ENCODE data around the gene ZDHHC19. TPM values are rescaled to one million over a fixed set of nuclear protein-coding genes. Genes with fewer than 3 reads are reported as not detected.

The ZDHHC19 gene
- total and polyA plus RNA-seq, 2 donors from 2014 or later, result 0.57 to 0.92 TPM

- Histone ChIP-seq H3K4me3 (ENCODE audit: low read length in 3 of 3) (no peak overlapping the region), H3K27me3 (ENCODE audit: control insufficient read depth, insufficient read depth, low read length) (no peaks in the 10 kb centered on the region), H3K9me3 (ENCODE audit: control insufficient read depth in 2 of 3, insufficient read depth in 1 of 3, low read length in 3 of 3) (no peaks in the 10 kb centered on the region), H3K36me3 (ENCODE audit: control insufficient read depth in 2 of 3, insufficient read depth in 3 of 3, low read length in 3 of 3) (no peaks in the 10 kb centered on the region), H3K9ac (ENCODE audit: low read length in 3 of 3) (no peak overlapping the region), H3K27ac (ENCODE audit: low read depth in 2 of 2, low read length in 2 of 2) (no peak overlapping the region), H3K4me1 (ENCODE audit: control insufficient read depth in 2 of 3, insufficient read depth in 2 of 3, low read depth in 1 of 3, low read length in 3 of 3) (no peaks in the 10 kb centered on the region)
- no peak for DNase-seq
- intact Hi-C loops (cut with DNase I), result no loop called here
- no peak for FAIRE-seq
- no peak for TF ChIP-seq CTCF (IDR thresholded peaks at IDR 0.05; ENCODE audit: borderline replicate concordance, extremely low read depth, insufficient read depth)
Observed at GRCh38 chr3:196169836-196170240, 41.4 kb downstream of the ZDHHC19 start.

DNA sequence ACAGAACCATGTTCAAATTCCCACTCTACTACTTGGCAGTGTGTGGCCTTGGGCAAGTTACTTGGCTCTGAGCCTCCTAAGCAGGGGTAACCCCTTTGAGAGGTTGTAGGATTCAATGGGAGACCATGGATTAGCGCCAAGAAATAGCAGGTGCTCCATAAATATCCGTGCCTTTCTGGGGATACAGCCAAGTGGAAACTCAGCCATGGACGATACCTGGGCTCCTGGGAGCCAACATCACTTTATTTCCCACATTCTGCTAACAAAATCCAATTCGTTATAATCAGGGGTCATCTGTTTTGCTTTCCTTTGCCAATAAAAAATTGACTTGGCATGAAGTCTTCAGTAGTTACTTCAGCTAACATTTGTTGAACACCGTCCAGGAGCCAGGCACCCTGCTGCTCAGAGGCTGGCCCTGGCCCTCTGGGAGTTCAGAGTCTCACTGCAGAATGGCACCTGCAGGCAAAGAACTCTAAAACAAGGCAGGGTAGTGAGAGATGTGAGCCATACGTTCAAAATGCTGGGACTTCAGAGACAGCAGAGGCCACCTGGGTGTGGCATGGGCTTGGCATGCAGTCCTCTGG, 42.3 kb downstream of the ZDHHC19 start:
- H3K27me3 ChIP-seq (ENCODE audit: control insufficient read depth, insufficient read depth, low read length), result no peaks in the 10 kb centered on the region
- intact Hi-C loops (cut with DNase I), result no loop called here
- H3K36me3 ChIP-seq (ENCODE audit: control insufficient read depth in 2 of 3, insufficient read depth in 3 of 3, low read length in 3 of 3), result no peaks in the 10 kb centered on the region
- peaks cover 0 to 3% (median 0%) of the 10 kb centered on the region in 3 donors for H3K9me3 ChIP-seq (ENCODE audit: control insufficient read depth in 2 of 3, insufficient read depth in 1 of 3, low read length in 3 of 3)
- DNase-seq, result no peak
- peak overlapping the region in 1 of 2 donors; percentile 14 for H3K27ac ChIP-seq (ENCODE audit: low read depth in 2 of 2, low read length in 2 of 2)
- no peak for TF ChIP-seq CTCF (IDR thresholded peaks at IDR 0.05; ENCODE audit: borderline replicate concordance, extremely low read depth, insufficient read depth)
- no peak overlapping the region for H3K4me3 ChIP-seq (ENCODE audit: low read length in 3 of 3)
- no peak for FAIRE-seq
- H3K9ac ChIP-seq (ENCODE audit: low read length in 3 of 3), result no peak overlapping the region
- H3K4me1 ChIP-seq (ENCODE audit: control insufficient read depth in 2 of 3, insufficient read depth in 2 of 3, low read depth in 1 of 3, low read length in 3 of 3), result no peaks in the 10 kb centered on the region

GRCh38 chr3:196166741-196167140, 44.5 kb downstream of the ZDHHC19 start:
- H3K27ac ChIP-seq (ENCODE audit: low read depth in 2 of 2, low read length in 2 of 2), result no peak overlapping the region
- FAIRE-seq, result no peak

More at GRCh38 chr3:196166741-196167140, 44.5 kb downstream of the ZDHHC19 start:
- no peaks in the 10 kb centered on the region for H3K36me3 ChIP-seq (ENCODE audit: control insufficient read depth in 2 of 3, insufficient read depth in 3 of 3, low read length in 3 of 3)
- H3K4me1 ChIP-seq (ENCODE audit: control insufficient read depth in 2 of 3, insufficient read depth in 2 of 3, low read depth in 1 of 3, low read length in 3 of 3), result no peaks in the 10 kb centered on the region
- H3K9me3 ChIP-seq (ENCODE audit: control insufficient read depth in 2 of 3, insufficient read depth in 1 of 3, low read length in 3 of 3), result peaks cover 0 to 3% (median 0%) of the 10 kb centered on the region in 3 donors
- no peaks in the 10 kb centered on the region for H3K27me3 ChIP-seq (ENCODE audit: control insufficient read depth, insufficient read depth, low read length)
- no peak for DNase-seq
- no peak overlapping the region for H3K4me3 ChIP-seq (ENCODE audit: low read length in 3 of 3)
- intact Hi-C loops (cut with DNase I), result no loop called here
- H3K9ac ChIP-seq (ENCODE audit: low read length in 3 of 3), result no peak overlapping the region
- no peak for TF ChIP-seq CTCF (IDR thresholded peaks at IDR 0.05; ENCODE audit: borderline replicate concordance, extremely low read depth, insufficient read depth)

All from kidney (tissue), 14 donors.